Left ventricle myocardium inferior (tissue), 1 donor: ENCODE data around the gene CLMN. TPM values are rescaled to one million over a fixed set of nuclear protein-coding genes. Genes with fewer than 3 reads are reported as not detected.

Experiments used
- DNase-seq: peaks from one replicate; pipeline ENCODE4 v3.0.0-alpha.2; 2020
- H3K27ac ChIP-seq: fragments of 200-600 bp; replicated peaks from 2 replicates; pipeline ENCODE4 v1.8.0; 2021
- H3K27me3 ChIP-seq: fragments of 200-600 bp; 2 replicates; pipeline ENCODE4 v1.8.0; 2021; ENCODE audit warnings: low read depth
- H3K36me3 ChIP-seq: fragments of 200-600 bp; 2 replicates; pipeline ENCODE4 v1.8.0; 2021
- H3K4me1 ChIP-seq: fragments of 200-600 bp; 2 replicates; pipeline ENCODE4 v1.8.0; 2021
- H3K4me3 ChIP-seq: fragments of 200-600 bp; 2 replicates; pipeline ENCODE4 v1.8.0; 2021; ENCODE audit warnings: mild to moderate bottlenecking, moderate library complexity
- H3K9me3 ChIP-seq: fragments of 200-600 bp; replicated peaks from 2 replicates; pipeline ENCODE4 v1.8.0; 2021
- CTCF ChIP-seq: fragments of 200-600 bp; IDR thresholded peaks from 2 replicates; pipeline ENCODE4 v1.8.0; 2021; ENCODE audit warnings: antibody characterized with exemption, mild to moderate bottlenecking, borderline replicate concordance
- intact Hi-C: fragments of 100-400 bp; cut with micrococcal nuclease; formaldehyde crosslinking; loops from one replicate; pipeline ENCODE4 v1.11.0; 2022
- total RNA-seq: library from RNA; stranded (reverse); fragmentation: NEBNext Ultra II Directional; extraction: Animal tissue kit (Norgen Biotek cat#: 25700); gene quantifications from one replicate; pipeline ENCODE4 v1.2.1, GENCODE V29; 2021
- donor health status: DM: no; HTN: yes; CAD: no; lungs with severe emphysema.

Gene CLMN
- total RNA-seq, 1 donor from 2014 or later, result 3.7 TPM

GRCh38 chr14:95165517-95165916 is 154.2 kb downstream of the CLMN start:
- no peak for TF ChIP-seq CTCF
- H3K4me1 ChIP-seq, result peaks cover 14% of the 10 kb centered on the region
- intact Hi-C loops, result no loop called here
- no peak overlapping the region for H3K27ac ChIP-seq
- H3K4me3 ChIP-seq, result no peak overlapping the region
- peaks cover 19% of the 10 kb centered on the region for H3K9me3 ChIP-seq
- no peaks in the 10 kb centered on the region for H3K27me3 ChIP-seq
- DNase-seq, result no peak
- no peaks in the 10 kb centered on the region for H3K36me3 ChIP-seq

GRCh38 chr14:95164506-95164905 is 155.2 kb downstream of the CLMN start:
- Histone ChIP-seq H3K27me3 (no peaks in the 10 kb centered on the region), H3K9me3 (peaks cover 19% of the 10 kb centered on the region), H3K27ac (no peak overlapping the region), H3K36me3 (no peaks in the 10 kb centered on the region), H3K4me1 (peaks cover 14% of the 10 kb centered on the region), H3K4me3 (no peak overlapping the region)
- intact Hi-C loops, result no loop called here
- TF ChIP-seq CTCF, result no peak
- DNase-seq, result no peak

GRCh38 chr14:95163666-95164065 is 156.0 kb downstream of the CLMN start:
- Histone ChIP-seq H3K9me3 (peaks cover 19% of the 10 kb centered on the region), H3K4me3 (no peak overlapping the region), H3K27me3 (no peaks in the 10 kb centered on the region), H3K27ac (no peak overlapping the region), H3K4me1 (peaks cover 16% of the 10 kb centered on the region), H3K36me3 (no peaks in the 10 kb centered on the region)
- intact Hi-C loops, result no loop called here
- no peak for DNase-seq
- no peak for TF ChIP-seq CTCF

- peaks cover 19% of the 10 kb centered on the region for H3K9me3 ChIP-seq
- no peak for DNase-seq
- peaks cover 21% of the 10 kb centered on the region for H3K4me1 ChIP-seq
- H3K36me3 ChIP-seq, result no peaks in the 10 kb centered on the region
- no peak for TF ChIP-seq CTCF
- H3K4me3 ChIP-seq, result no peak overlapping the region
- intact Hi-C loops, result no loop called here
- H3K27ac ChIP-seq, result no peak overlapping the region
- no peaks in the 10 kb centered on the region for H3K27me3 ChIP-seq
These were observed 156.6 kb downstream of the CLMN start for GRCh38 chr14:95163132-95163531.

- H3K27me3 ChIP-seq, result no peaks in the 10 kb centered on the region
- no peaks in the 10 kb centered on the region for H3K36me3 ChIP-seq
- no peak for DNase-seq
- peaks cover 24% of the 10 kb centered on the region for H3K4me1 ChIP-seq
- no peak for TF ChIP-seq CTCF
- H3K9me3 ChIP-seq, result peaks cover 19% of the 10 kb centered on the region
- H3K27ac ChIP-seq, result no peak overlapping the region
- intact Hi-C loops, result no loop called here
- H3K4me3 ChIP-seq, result no peak overlapping the region
These were observed 157.1 kb downstream of the CLMN start for GRCh38 chr14:95162641-95163040.
